HFF-Myc (cell line): Measurements from ENCODE around the gene IMPG2.

ENCODE experiments used
- DNase-seq: peaks from one replicate; pipeline ENCODE4 v3.0.0-alpha.2; 2011; ENCODE audit warnings: low read depth; ENCODE audit errors: extremely low read depth
- H3K4me3 ChIP-seq: replicated peaks from 2 replicates; pipeline ENCODE4 v1.5.1; 2011; ENCODE audit warnings: low read depth, mild to moderate bottlenecking, control low read depth, low read length
- CTCF ChIP-seq: IDR thresholded peaks from 2 replicates; pipeline ENCODE4 v1.5.1; 2012; ENCODE audit warnings: mild to moderate bottlenecking, low read depth, low read length, control low read depth; ENCODE audit errors: missing control alignments

Gene IMPG2

DNA sequence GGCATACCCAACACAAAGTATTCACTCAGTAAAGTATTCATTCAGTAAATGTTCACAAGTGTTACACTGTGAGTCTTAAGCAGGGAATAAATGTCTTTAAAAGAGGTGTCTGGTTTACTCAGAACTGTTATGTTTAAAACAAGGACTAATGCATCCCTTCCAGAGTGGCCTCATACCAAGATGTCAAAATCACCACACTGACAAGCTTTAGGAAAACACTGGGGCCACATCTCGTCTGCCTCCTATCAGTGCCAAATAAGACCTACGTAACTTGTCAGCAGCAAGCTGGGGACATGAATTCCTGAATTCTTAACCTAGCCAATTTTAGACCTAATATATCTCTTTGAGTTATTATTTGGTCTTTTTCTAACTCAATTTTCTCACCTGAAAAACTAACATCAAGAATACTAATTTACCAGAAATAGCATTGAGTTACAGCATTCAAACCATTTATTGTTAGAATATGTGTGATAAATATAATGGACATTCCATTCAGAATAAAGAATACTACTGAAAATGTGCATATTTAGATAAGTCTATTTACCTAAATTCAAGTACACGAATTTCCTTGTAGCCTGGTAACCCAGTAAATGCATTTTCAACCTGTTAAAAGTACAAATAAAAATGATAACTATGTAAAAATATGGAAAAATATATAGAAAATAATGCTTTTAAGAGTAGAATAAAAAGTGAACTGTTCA is 51.3 kb downstream of the IMPG2 start:
- H3K4me3 ChIP-seq = no peak overlapping the region
- TF ChIP-seq CTCF = no peak
- DNase-seq = no peak

DNA sequence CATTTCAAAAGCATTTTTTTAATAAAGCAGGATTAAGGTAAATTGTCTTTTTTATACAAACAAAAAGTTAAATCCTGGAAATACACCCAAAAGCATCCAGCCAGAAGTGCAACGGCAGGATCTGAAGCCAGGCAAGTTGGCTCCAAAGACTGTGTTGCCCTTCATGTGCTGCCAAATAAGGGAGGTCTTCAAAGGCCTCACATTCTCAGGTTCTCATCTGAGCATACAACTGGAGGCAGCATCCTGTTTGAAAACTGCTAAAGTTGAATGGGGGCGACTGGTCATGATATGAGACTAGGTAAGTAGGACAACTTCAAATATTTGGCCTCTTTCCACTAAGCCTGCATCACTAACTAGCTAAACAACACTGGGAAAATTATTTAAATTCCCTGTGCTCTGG is 52.2 kb downstream of the IMPG2 start:
- no peak for DNase-seq

DNA sequence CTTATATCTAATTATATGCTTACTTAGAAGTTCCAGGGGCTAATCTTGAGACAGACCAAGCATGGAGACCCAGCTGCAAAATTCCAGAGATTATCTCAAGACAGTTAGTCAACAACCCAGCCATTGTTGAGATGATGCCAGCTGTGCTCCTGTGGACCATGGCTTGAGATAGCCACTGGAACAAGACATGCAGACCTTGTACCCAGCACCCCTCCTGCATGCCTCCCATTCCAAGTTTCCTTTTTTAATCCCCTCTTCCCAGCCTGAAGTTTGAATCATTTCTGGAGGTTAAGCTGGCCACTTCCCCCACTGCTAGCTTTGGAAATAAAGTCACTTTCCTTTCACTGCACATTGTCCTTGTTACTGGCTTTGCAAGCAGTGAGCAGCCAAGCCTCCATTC is 53.8 kb downstream of the IMPG2 start:
- no peak for TF ChIP-seq CTCF
- no peak overlapping the region for H3K4me3 ChIP-seq
- DNase-seq = no peak

More for the DNA sequence above, 52.2 kb downstream of the IMPG2 start:
- TF ChIP-seq CTCF = no peak
- no peak overlapping the region for H3K4me3 ChIP-seq

GRCh38 chr3:101266071-101266470 is 54.3 kb downstream of the IMPG2 start:
- H3K4me3 ChIP-seq = no peak overlapping the region
- TF ChIP-seq CTCF = no peak
- no peak for DNase-seq

GRCh38 chr3:101262393-101263240 is 57.8 kb downstream of the IMPG2 start:
- DNase-seq = no peak

GRCh38 chr3:101261506-101261905 is 58.9 kb downstream of the IMPG2 start:
- no peak for TF ChIP-seq CTCF
- no peak for DNase-seq

More at GRCh38 chr3:101262393-101263240, 57.8 kb downstream of the IMPG2 start:
- no peak overlapping the region for H3K4me3 ChIP-seq
- no peak for TF ChIP-seq CTCF

More at GRCh38 chr3:101261506-101261905, 58.9 kb downstream of the IMPG2 start:
- H3K4me3 ChIP-seq = no peak overlapping the region
